PC-3 (cell line): ENCODE measurements around the gene ZFPL1.

Experiments
- CTCF ChIP-seq: fragments of 300-600 bp; sonication (generic); conservative IDR thresholded peaks from 2 replicates; pipeline ENCODE4 v1.5.1; 2017; ENCODE audit warnings: antibody characterized with exemption, low read depth, mild to moderate bottlenecking, low read length
- EZH2 ChIP-seq: fragments of 300-600 bp; sonication (generic); IDR thresholded peaks from one replicate; pipeline ENCODE4 v1.6.1; 2017; ENCODE audit warnings: antibody characterized with exemption, mild to moderate bottlenecking, low read length; ENCODE audit not compliant: unreplicated experiment

GRCh38 chr11:65057526-65057925 is 26.5 kb upstream of the ZFPL1 start:
- TF ChIP-seq CTCF (no peak), EZH2 (no peak)
